HepG2 (cell line): ENCODE results near the gene CDK6. TPM values are rescaled to one million over a fixed set of nuclear protein-coding genes. Genes with fewer than 3 reads are reported as not detected.
A peak's percentile ranks its signal among the peaks of the same experiment; 100 is the strongest.

Experiments
- CEBPG ChIP-seq: IDR thresholded peaks from 2 replicates; pipeline ENCODE4 v1.6.1; 2016
- FOXP1 ChIP-seq, 2 experiments: fragments of 450-650 bp in 1 of 2; IDR thresholded peaks; 2 replicates each; pipeline ENCODE4 v1.6.1; 2017 to 2018; ENCODE audit warnings: antibody characterized with exemption in 1 of 2
- GATAD2A ChIP-seq: IDR thresholded peaks from 2 replicates; pipeline ENCODE4 v1.6.1; 2016
- HNF4A ChIP-seq: sonication (generic); formaldehyde crosslinking; IDR thresholded peaks from 2 replicates; pipeline ENCODE4 v1.4.0; 2020; ENCODE audit warnings: missing genetic modification reagents
- IKZF4 ChIP-seq: sonication (generic); formaldehyde crosslinking; IDR thresholded peaks from 2 replicates; pipeline ENCODE4 v1.5.1; 2020; ENCODE audit warnings: borderline replicate concordance, mild to moderate bottlenecking, low read depth, missing genetic modification reagents; ENCODE audit errors: not compliant biosample characterization
- MATR3 ChIP-seq: sonication (generic); formaldehyde crosslinking; IDR thresholded peaks from 2 replicates; pipeline ENCODE4 v1.4.0; 2020; ENCODE audit warnings: missing genetic modification reagents
- NBN ChIP-seq: fragments of 450-650 bp; conservative IDR thresholded peaks from 2 replicates; pipeline ENCODE4 v1.6.1; 2017
- PITX1 ChIP-seq: sonication (generic); formaldehyde crosslinking; IDR thresholded peaks from 2 replicates; pipeline ENCODE4 v1.5.1; 2020; ENCODE audit warnings: mild to moderate bottlenecking, missing genetic modification reagents
- SYNCRIP ChIP-seq: fragments of 200-400 bp; formaldehyde crosslinking; IDR thresholded peaks from 2 replicates; pipeline ENCODE4 v1.6.1; 2018; ENCODE audit warnings: mild to moderate bottlenecking, low read depth, low read length; ENCODE audit not compliant: insufficient read depth
- ZFAT ChIP-seq: sonication (generic); formaldehyde crosslinking; conservative IDR thresholded peaks from 2 replicates; pipeline ENCODE4 v1.8.1; 2023; ENCODE audit warnings: missing genetic modification reagents, inconsistent platforms
- ZNF543 ChIP-seq: sonication (generic); formaldehyde crosslinking; IDR thresholded peaks from 2 replicates; pipeline ENCODE4 v1.4.0; 2020; ENCODE audit warnings: mild to moderate bottlenecking, missing genetic modification reagents
- ZNF546 ChIP-seq: sonication (generic); formaldehyde crosslinking; conservative IDR thresholded peaks from 2 replicates; pipeline ENCODE4 v1.8.1; 2023; ENCODE audit warnings: mild to moderate bottlenecking, missing genetic modification reagents
- ZNF629 ChIP-seq: sonication (generic); formaldehyde crosslinking; conservative IDR thresholded peaks from 2 replicates; pipeline ENCODE4 v1.5.0; 2020; ENCODE audit warnings: missing genetic modification reagents
- ZNF724P ChIP-seq: sonication (generic); formaldehyde crosslinking; IDR thresholded peaks from 2 replicates; pipeline ENCODE4 v1.8.0; 2022; ENCODE audit warnings: missing genetic modification reagents, borderline replicate concordance
- ZNF768 ChIP-seq: sonication (generic); formaldehyde crosslinking; IDR thresholded peaks from 2 replicates; pipeline ENCODE4 v1.4.0; 2020; ENCODE audit warnings: missing genetic modification reagents
- polyA plus RNA-seq, 8 experiments: library from polyadenylated mRNA; depleted of rRNA in 3 of 8; stranded (reverse) in 7 of 8; unstranded in 1 of 8; fragments of >200 nt; fragmentation: Illumina TruSeq in 4 of 8; extraction: Trizol in 4 of 8; gene quantifications; 2 replicates each; pipeline versions ENCODE4 v1.2.1 to v1.2.3, GENCODE V29; 2011 to 2016; ENCODE audit warnings: low read depth in 4 of 8, missing spikeins in 1 of 8, mixed read lengths in 1 of 8; ENCODE audit not compliant: insufficient read depth in 1 of 8
- total RNA-seq, 5 experiments: library from RNA; depleted of rRNA; stranded (reverse); fragments of >200 nt; fragmentation: Illumina TruSeq; extraction: Trizol; gene quantifications; 2 replicates each; pipeline ENCODE4 v1.2.3, GENCODE V29; 2016; ENCODE audit warnings: low read depth in 1 of 5
- TF ChIP-seq, protein P1 (sequence below): IDR thresholded peaks from 2 replicates; pipeline ENCODE4 v1.6.1; 2016; ENCODE audit warnings: missing genetic modification reagents, missing compliant biosample characterization
- TF ChIP-seq, protein P2 (sequence below): sonication (generic); formaldehyde crosslinking; IDR thresholded peaks from 2 replicates; pipeline ENCODE4 v1.8.0; 2022; ENCODE audit warnings: missing genetic modification reagents, low read depth, mild to moderate bottlenecking, borderline replicate concordance
- TF ChIP-seq, protein P3 (sequence below): sonication (generic); formaldehyde crosslinking; IDR thresholded peaks from 2 replicates; pipeline ENCODE4 v1.5.0; 2020; ENCODE audit warnings: missing genetic modification reagents
- TF ChIP-seq, protein P4 (sequence below): sonication (generic); formaldehyde crosslinking; IDR thresholded peaks from 2 replicates; pipeline ENCODE4 v1.5.1; 2020; ENCODE audit warnings: missing genetic modification reagents, mild to moderate bottlenecking, borderline replicate concordance
- TF ChIP-seq, protein P5 (sequence below): sonication (generic); formaldehyde crosslinking; IDR thresholded peaks from 2 replicates; pipeline ENCODE4 v1.4.0; 2020; ENCODE audit warnings: missing genetic modification reagents

CDK6 gene
- total and polyA plus RNA-seq, 2 of the 13 experiments (the other 11 are each of a cell fraction or from before 2014, with no cell fraction given): 34.6 to 90.8 TPM

DNA sequence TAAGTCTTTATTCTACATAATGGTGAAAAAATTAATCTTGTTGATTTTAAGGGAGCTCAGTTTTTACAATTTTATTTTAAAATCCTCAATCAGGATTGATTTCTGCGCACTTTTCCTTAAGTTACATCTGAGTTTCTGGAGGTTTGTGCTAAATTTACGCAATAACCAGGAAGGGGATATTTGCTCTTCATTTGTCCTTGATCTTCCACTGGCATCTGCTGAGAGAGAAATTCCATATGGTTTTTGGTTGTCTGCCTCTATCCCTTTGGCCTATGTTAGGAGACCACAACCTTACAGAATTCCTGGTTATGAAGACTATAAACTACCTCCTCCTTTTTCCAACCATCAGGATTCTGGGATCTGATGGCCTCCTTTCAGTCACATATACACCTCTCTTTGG, 20.1 kb upstream of the CDK6 start (continued):
- TF ChIP-seq PITX1 (no peak), GATAD2A (CRISPR knock-in tag) (peak; percentile 39; the same call in 1 of the 2 replicates), CEBPG (CRISPR knock-in tag) (peak; percentile 84), NBN (no peak), ZNF543 (CRISPR knock-in tag) (no peak), MATR3 (CRISPR knock-in tag) (no peak), ZNF546 (CRISPR knock-in tag) (no peak), ZNF629 (CRISPR knock-in tag) (no peak), IKZF4 (CRISPR knock-in tag) (no peak), FOXP1 (IDR thresholded peaks at IDR 0.05) (no peak), FOXP1 (CRISPR knock-in tag; IDR thresholded peaks at IDR 0.05) (no peak), HNF4A (CRISPR knock-in tag) (0 out of 2 replicates have a peak, but pooled peaks have one; percentile 15), SYNCRIP (no peak), ZFAT (CRISPR knock-in tag) (no peak), ZNF724P (CRISPR knock-in tag) (no peak), ZNF768 (CRISPR knock-in tag) (no peak)
- TF ChIP-seq, protein P1, sequence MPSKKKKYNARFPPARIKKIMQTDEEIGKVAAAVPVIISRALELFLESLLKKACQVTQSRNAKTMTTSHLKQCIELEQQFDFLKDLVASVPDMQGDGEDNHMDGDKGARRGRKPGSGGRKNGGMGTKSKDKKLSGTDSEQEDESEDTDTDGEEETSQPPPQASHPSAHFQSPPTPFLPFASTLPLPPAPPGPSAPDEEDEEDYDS: no peak
- TF ChIP-seq, protein P2, sequence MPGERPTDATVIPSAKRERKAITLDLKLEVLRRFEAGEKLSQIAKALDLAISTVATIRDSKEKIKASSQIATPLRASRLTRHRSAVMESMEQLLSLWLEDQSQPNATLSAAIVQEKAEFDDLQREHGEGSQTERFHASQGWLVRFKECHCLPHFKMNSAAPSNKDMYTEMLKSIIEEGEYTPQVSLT: no peak
- TF ChIP-seq, protein P3, sequence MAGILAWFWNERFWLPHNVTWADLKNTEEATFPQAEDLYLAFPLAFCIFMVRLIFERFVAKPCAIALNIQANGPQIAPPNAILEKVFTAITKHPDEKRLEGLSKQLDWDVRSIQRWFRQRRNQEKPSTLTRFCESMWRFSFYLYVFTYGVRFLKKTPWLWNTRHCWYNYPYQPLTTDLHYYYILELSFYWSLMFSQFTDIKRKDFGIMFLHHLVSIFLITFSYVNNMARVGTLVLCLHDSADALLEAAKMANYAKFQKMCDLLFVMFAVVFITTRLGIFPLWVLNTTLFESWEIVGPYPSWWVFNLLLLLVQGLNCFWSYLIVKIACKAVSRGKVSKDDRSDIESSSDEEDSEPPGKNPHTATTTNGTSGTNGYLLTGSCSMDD (CRISPR knock-in tag): no peak
- TF ChIP-seq, protein P4, sequence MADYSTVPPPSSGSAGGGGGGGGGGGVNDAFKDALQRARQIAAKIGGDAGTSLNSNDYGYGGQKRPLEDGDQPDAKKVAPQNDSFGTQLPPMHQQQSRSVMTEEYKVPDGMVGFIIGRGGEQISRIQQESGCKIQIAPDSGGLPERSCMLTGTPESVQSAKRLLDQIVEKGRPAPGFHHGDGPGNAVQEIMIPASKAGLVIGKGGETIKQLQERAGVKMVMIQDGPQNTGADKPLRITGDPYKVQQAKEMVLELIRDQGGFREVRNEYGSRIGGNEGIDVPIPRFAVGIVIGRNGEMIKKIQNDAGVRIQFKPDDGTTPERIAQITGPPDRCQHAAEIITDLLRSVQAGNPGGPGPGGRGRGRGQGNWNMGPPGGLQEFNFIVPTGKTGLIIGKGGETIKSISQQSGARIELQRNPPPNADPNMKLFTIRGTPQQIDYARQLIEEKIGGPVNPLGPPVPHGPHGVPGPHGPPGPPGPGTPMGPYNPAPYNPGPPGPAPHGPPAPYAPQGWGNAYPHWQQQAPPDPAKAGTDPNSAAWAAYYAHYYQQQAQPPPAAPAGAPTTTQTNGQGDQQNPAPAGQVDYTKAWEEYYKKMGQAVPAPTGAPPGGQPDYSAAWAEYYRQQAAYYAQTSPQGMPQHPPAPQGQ (CRISPR knock-in tag): no peak
- TF ChIP-seq, protein P5, sequence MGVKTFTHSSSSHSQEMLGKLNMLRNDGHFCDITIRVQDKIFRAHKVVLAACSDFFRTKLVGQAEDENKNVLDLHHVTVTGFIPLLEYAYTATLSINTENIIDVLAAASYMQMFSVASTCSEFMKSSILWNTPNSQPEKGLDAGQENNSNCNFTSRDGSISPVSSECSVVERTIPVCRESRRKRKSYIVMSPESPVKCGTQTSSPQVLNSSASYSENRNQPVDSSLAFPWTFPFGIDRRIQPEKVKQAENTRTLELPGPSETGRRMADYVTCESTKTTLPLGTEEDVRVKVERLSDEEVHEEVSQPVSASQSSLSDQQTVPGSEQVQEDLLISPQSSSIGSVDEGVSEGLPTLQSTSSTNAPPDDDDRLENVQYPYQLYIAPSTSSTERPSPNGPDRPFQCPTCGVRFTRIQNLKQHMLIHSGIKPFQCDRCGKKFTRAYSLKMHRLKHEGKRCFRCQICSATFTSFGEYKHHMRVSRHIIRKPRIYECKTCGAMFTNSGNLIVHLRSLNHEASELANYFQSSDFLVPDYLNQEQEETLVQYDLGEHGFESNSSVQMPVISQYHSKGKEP: no peak
